ENCODE results near the gene HILPDA.

DNA sequence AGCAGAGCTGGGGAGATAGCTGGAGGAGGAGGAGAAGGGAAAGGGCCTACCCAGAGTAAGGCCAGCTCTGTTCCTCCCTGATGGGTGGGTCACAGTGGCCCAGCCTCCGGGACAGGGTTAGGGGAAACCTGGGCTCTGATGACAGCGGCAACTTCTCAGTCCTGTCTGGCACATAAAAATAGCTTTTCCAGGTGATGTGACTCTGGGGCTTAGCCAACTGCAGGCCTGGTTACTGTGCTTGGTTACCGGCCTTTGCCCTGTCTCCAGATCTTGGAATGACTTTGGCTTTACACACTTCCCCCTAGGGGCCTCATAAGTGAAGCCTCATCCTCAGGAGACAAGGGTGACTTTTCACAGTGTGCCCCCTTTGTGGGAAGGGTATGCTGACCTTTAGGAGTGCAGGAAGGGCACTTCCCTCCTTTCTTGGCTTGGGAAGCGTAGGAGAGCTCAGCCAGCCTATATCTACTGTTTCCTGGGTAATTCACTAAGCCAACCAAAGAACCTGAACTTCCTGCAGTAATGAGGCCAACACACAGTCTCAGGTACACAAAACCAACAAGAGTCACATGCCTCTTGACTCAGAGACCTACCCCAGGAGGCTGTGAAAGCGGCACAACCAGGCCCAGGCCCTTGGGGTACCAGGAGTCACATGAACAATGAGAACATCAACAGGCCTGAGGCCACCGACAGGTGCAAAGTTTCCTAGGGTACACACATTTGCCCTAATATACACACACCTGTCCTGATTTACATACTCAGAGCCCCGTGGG is 11.7 kb upstream of the HILPDA start:
- TF ChIP-seq, protein P1, sequence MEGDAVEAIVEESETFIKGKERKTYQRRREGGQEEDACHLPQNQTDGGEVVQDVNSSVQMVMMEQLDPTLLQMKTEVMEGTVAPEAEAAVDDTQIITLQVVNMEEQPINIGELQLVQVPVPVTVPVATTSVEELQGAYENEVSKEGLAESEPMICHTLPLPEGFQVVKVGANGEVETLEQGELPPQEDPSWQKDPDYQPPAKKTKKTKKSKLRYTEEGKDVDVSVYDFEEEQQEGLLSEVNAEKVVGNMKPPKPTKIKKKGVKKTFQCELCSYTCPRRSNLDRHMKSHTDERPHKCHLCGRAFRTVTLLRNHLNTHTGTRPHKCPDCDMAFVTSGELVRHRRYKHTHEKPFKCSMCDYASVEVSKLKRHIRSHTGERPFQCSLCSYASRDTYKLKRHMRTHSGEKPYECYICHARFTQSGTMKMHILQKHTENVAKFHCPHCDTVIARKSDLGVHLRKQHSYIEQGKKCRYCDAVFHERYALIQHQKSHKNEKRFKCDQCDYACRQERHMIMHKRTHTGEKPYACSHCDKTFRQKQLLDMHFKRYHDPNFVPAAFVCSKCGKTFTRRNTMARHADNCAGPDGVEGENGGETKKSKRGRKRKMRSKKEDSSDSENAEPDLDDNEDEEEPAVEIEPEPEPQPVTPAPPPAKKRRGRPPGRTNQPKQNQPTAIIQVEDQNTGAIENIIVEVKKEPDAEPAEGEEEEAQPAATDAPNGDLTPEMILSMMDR (IDR thresholded peaks at IDR 0.05; ENCODE audit: low read length), result no peak
- TF ChIP-seq EZH2 (optimal IDR thresholded peaks at IDR 0.05; ENCODE audit: low read depth, low read length), result no peak

All from MM.1S (cell line).